GM18498 (cell line): ENCODE results near the gene TNS3.
A peak's percentile ranks its signal among the peaks of the same experiment; 100 is the strongest.
"Not testable (repeated sequence)": the region's sequence is repeated elsewhere in the genome, so short reads cannot be mapped to it uniquely, and the experiment has no call there.

Source experiments
- ATAC-seq: cut with Tn5 transposase; IDR thresholded peaks from one replicate; pipeline ENCODE4 v1.9.1; 2021; ENCODE audit warnings: mild to moderate bottlenecking, moderate library complexity; ENCODE audit not compliant: unreplicated experiment

Gene TNS3

DNA sequence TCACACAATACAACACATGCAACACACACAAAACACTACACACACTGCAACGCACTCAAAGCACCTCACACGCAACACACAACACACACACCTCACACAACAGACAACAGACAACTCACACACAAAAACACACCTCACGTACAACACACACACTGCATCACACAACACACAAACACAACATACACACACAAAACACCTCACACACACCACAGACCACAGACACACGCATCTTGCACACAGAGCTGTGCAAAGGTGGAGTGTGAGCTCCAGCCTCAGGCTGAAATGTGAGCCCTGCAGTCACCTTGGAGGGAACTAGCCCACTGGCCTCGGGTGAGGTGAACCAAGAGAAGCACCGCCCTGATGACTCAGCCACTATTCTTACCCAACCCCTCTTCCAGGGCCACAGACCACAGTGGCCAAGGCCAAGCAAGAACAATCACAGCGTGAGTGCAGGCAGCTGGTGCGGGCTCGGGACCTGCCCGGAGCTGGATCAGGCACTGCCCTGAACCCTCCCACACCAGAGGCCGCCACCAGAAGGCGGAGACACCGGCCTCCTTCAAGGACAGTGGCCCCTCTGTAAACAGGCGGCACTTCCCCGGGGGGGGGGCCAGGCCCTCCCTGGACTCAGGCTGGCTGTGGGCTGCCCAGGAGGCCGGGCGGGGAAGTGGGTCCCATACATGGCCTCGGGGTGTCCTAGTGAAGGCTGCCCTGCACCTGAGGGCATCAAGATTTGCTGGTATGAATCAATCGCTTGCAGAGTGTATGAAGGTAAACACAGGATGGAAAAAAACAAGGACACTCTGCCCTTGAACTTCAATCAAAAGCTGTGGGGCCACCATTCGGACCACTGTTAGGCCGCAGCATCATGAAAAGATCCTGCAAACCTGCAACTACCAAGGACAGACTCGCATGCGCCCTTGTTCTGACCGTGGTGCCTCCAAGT, 106.7 kb downstream of the TNS3 start:
- ATAC-seq, result peak; percentile 84

DNA sequence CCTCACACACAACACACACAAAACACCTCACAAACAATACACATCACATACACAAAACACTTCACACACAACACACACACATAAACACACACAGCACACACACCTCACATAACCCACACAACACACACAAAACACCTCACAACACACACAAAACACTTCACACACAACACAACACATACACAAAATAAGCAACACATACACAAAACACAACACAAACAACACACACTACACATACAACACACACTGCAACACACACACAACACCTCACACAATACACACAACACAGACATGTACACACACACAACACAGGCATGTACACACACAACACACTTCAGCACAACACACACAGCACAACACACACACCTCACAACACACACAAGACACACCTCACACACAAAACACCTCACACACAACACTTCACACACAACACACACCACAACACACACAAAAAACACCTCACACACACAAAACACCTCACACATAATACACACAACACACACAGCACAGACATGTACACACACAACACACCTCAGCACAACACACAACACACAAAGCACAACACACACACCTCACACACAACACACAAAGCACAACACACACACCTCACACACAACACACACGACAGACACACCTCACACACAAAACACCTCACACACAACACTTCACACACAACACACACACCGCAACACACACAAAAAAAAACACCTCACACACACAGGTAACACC, 107.5 kb downstream of the TNS3 start:
- ATAC-seq, result no peak

DNA sequence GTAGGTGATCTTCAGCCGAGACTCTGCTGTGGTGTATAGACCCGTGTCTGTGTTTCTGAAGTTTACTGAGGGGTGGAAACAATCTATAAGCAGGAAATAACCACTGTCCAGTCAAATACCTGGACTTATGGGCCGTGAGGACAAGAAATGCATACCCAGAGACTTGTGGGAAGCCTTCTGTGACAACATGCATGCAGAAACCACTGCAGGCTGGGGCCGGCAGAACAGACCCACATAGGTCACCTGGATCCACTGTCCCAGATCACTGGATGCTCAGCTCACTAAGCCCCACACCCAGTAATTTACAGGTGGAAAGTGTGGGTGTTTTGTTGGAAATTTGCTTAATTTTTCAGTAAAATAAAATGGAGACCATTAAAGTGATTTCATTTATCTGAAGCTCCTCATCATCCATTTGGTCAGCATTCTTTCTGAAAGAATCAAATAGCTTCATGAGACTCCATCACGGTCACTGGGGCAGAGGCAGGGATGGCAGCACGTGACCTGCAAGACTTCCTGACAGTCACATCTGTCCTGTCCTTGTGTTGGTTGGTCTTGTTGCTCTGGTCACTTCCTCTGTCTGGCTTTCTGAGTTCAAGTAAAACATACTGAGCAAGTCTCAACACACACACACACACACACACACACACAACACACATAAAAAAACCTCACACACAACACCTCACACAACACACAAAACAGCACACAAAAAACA, 108.3 kb downstream of the TNS3 start:
- ATAC-seq, result no peak

GRCh38 chr7:47472444-47473157, 109.3 kb downstream of the TNS3 start:
- ATAC-seq, result no peak

DNA sequence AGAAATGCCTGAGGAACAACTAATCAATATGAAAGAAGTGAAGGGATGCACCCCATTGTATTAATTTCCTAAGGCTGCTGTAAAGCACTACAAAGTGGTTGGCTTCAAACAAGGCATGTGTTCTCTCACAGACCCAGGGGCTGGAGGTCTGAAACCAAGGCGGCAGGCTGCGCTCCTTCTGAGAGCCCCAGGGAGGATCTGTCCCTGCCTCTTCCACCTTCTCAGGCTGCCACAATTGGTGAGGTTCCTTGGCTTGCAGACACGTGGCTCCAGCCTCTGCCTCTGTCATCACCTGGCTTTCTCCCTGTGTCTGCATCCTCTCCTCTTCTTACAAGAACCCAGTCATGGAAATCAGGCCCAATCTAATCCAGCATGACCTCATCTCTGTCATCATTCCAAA, 110.1 kb downstream of the TNS3 start:
- ATAC-seq, result no peak

DNA sequence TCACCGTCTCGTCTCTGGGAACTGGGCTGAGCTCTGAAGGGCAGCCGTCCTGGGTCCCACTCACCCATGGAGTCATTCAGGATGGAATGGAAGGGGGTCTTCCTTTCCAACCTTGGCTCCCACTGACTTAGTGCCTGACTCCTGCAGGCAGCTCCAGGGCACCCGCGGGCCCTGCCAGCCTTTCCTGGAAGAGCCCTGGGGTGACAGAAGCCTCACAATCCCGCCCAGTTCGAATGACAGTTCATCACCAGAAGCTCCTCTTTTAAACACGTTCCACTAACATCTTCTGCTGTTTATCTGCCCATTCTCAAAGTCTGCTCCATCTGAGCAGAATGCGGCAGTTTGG, 110.6 kb downstream of the TNS3 start:
- no peak for ATAC-seq

DNA sequence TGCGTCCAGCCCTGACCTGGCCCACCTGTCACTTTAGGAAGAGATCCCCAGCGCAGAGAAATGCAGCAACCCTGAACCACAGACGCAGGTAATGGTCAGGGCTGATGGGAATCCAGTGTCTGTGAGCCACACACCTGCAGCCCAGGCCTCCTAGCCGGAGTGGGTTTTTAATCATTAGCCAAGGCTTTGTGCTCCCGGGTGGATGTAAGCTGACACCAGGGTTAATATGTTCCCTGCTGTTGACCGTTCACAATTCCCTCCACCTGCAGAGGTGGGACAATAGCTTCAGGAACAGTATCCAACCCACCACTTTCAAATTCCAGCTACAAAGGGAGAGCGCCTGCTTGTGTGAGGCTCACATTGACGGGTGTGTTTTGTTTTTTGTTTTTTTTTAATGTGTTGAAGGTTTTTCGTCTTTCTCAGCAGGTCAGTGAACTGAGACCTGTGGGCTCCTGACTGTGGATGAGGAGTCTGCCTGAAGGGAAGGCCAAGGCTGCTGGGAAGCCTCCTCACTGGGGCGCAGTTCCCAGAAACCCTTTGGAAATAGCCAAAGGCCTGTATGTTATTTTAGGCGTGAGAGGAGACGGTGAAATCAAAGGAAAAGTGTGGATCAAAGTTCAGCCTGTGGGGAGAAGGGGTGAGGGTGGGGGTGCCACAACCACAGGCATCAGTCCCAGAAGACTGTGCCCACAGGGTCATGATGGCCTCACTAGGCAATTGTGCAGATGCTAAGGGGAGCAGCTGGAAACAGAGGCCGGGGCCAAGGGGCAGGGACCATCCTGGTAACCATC, 111.1 kb downstream of the TNS3 start:
- ATAC-seq, result no peak

DNA sequence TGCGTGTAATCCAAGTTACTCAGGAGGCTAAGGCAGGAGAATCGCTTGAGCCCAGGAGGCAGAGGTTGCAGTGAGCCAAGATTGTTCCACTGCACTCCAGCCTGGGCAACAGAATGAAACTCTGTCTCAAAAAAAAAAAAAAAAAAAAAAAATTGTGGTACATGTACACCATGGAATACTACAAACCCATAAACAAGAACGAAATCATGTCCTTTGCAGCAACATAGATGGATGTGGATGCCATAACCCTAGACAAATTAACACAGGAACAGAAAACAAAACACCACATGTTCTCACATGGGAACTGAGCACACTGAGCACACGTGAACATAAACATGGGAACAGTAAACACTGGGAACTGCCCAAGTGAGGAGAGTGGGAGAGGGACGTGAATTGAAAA, 112.1 kb downstream of the TNS3 start:
- not testable (repeated sequence) for ATAC-seq

DNA sequence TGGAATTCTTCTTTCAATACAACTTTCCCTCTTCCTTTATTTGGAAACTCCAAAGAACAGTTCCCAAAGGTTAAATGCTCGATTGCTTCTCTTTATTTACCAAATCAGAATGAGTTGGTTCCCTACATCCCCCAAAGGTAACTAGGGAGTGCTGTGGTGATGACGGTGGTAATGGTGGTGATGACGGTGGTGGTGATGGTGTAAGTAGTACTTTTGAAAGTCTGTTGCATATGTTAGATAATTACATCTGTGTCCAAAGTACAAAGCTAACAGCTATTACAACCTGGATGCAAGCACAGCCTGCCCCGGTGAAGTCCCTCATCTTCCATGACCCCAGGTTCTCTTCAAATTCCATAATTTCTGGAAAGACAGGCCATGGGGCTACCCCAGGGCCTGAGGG, 115.1 kb downstream of the TNS3 start:
- no peak for ATAC-seq

DNA sequence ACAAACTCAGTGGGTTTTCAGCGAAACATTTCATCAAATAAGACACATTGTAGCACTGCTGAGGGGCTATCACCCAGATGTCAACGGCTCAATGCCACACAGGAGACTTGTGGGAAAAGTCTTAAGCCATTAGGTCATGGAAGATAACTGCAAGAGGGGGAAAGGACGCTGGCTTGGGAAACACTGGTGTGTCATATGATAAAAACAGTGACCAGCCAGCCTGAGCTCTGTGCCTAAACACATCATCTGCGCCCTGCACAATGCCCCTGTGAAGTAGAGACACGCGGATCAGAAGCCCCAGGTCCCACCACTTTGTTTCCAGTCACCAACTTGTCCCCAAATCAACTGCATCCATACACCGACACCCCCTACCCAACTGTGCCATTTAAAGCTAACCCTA, 116.7 kb downstream of the TNS3 start:
- ATAC-seq, result no peak

DNA sequence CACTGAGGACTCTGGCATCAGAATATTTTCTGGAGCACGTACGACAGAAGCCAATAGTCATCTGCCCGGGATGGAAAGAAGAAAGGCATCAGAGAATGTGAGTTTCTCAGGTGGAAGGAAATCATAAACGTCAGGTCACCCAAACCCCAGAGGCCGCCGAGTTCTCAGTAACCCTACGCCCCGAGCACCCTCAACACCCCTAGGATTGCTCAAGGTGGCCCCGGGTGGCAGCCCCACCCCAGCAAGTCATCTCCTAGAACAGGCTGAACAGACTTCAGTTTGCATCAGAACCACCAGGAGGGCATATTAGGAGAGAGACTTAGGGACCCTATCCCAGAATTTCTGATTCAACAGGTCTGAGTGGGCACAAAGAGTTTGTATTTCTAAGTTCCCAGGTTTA, 117.6 kb downstream of the TNS3 start:
- ATAC-seq, result no peak

GRCh38 chr7:47461746-47462145, 120.2 kb downstream of the TNS3 start:
- ATAC-seq, result no peak

DNA sequence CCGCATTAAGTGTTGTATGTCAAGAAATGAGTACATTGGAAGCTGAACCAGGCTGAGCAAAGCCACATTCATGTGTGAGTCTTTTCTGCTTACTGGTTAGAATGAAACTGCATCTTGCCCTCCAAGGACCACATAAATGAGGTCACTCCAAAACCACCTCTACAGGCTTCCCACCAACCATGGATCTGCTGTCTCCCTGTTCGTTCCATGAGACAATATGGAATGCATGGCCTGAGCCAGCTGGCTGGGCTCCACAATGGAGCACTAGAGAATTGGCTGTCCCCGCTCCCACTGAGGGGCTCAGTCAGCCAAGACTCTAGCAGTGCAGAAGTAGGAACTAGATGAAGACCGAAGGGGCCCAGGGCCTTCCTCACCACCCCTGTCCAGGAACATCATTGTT, 120.8 kb downstream of the TNS3 start:
- ATAC-seq, result no peak

- no peak for ATAC-seq
These were observed 121.5 kb downstream of the TNS3 start for GRCh38 chr7:47460251-47460989.

GRCh38 chr7:47458486-47458885, 123.4 kb downstream of the TNS3 start:
- no peak for ATAC-seq

GRCh38 chr7:47458057-47458456, 123.9 kb downstream of the TNS3 start:
- no peak for ATAC-seq

GRCh38 chr7:47456210-47456955, 125.5 kb downstream of the TNS3 start:
- ATAC-seq, result no peak

DNA sequence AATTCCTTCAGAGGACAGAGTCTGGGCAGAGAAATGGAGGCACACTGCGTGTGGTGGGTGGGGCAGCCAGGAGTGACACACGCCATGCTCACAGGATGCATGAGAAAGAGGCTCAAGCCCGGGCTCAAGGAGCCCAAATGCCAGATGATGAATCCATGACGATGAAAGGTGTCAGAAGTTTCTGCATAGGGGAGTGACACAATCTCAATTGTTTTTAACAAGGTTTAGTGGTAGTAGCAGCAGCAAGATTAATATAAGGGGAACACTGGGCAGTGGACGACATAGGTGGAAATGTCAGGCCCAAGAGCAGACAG, 126.1 kb downstream of the TNS3 start:
- no peak for ATAC-seq
